MV-4-11 (cell line): ENCODE results near the gene MTPN.

ENCODE experiments used
- DNase-seq: peaks from one replicate; lab custom pipeline; 2025; lab: John Stamatoyannopoulos, UW

The MTPN gene

GRCh38 chr7:135981958-135982646, 4.9 kb upstream of the MTPN start:
- no peak for DNase-seq

GRCh38 chr7:135980665-135981180, 3.6 kb upstream of the MTPN start:
- peak; percentile 96 for DNase-seq

- DNase-seq = no peak
These were observed 2.9 kb upstream of the MTPN start for GRCh38 chr7:135980012-135980551.

GRCh38 chr7:135979471-135980011, 2.4 kb upstream of the MTPN start:
- DNase-seq = no peak

- DNase-seq = no peak
These were observed 1.5 kb upstream of the MTPN start for GRCh38 chr7:135978624-135979023.

- no peak for DNase-seq
These were observed 545 bp upstream of the MTPN start for GRCh38 chr7:135977742-135978066.

DNA sequence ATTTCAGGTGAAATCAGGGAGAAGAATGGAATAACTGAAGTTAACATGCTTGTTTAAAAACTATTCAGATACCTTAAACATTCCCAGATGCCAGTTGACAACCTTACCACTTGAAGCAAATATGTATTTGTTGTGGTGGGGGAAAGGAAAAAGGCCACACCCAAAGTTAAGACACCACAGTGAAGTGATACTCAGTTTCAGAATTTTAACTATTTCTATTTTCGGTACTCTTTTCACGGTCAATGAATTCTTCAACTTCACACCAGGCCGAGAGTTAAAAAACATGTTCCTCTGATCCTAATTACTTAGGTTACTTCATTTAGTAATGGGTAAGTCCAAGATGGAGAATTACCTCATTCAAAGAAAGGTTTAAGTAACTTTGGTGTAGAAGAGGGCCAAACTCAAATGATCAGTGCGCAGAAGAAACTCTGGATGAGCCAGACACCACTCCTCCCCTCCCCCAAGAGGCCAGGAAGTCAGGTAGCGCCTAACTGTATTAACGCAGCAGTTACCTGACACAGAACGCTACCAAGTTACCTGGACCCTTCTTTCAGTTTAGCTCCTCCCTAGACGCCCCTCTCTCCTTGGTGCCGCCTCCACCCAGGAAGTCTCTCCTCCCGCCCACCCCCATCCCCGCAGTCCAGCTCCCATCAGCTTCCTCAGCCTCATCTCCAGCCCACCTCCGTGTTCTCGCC, 700 bp downstream of the MTPN start:
- no peak for DNase-seq

GRCh38 chr7:135975166-135975565, 2.0 kb downstream of the MTPN start:
- no peak for DNase-seq

DNA sequence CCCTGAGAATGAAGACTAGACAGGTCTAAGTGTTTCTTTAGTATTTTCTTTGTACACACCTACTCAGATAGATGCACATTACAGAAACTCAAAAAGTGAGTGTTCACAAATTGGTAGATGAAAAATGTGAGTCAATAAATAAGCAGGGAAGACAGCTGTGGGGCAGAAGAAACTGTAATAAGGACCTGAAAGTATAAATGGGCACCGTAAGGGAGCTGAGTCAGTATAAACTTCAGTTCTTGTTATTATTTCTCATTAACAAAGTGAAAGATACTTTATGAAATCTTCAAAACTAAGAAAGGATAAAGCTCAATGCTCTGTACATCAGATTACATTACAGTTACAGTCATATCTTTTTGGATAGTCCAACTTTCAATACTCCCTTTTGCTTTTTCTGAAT, 2.5 kb downstream of the MTPN start:
- DNase-seq = peak; percentile 23

DNA sequence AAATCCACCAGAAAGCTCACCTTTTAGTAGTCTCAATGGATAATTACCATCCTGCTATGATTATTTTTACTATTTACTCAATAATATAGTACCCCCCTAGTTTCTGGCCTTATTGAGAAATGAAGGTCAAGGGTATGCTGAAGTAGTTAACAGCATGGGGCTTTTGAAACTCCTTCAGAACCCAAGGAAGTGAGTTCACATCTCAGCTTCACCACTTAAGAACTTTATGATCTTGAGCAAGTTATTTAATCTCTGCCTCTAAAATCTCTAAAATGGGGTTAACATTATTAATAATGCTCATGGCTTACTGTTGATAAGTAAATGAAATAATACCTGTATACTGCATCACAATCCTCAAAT, 5.8 kb downstream of the MTPN start:
- peak; percentile 58 for DNase-seq

DNA sequence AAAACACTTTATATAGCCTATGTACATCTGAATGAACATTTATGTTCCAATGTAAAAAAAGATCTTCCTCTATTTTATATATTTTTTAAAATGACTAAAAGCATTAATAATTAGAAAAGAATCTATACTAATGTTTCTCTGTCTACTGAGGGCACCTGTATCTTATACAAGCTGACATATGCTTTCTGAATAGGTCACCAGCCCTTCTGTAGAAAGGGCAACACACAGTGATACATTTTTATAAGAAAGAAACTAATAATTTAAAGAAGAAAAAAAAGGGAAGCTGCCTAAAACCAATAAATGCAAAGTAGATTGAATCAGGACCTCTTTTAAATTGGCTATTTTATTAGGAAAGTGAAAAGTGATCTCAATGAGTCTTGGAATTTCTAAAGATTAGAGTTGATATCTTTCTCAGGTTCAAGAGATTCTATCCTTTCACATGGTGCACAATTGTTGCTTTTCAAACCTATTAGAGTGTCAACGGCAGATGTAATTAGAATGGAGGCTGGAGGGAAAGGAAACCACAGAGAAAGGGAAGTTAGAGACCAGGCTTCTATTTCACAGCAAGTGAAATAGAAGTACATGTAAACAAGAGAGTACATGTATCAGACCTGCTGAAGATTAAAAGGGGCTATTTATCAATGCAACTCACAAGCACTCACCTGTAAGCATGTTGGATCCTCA, 6.3 kb downstream of the MTPN start:
- DNase-seq = peak; percentile 82

GRCh38 chr7:135970045-135970444, 7.1 kb downstream of the MTPN start:
- DNase-seq = no peak

DNA sequence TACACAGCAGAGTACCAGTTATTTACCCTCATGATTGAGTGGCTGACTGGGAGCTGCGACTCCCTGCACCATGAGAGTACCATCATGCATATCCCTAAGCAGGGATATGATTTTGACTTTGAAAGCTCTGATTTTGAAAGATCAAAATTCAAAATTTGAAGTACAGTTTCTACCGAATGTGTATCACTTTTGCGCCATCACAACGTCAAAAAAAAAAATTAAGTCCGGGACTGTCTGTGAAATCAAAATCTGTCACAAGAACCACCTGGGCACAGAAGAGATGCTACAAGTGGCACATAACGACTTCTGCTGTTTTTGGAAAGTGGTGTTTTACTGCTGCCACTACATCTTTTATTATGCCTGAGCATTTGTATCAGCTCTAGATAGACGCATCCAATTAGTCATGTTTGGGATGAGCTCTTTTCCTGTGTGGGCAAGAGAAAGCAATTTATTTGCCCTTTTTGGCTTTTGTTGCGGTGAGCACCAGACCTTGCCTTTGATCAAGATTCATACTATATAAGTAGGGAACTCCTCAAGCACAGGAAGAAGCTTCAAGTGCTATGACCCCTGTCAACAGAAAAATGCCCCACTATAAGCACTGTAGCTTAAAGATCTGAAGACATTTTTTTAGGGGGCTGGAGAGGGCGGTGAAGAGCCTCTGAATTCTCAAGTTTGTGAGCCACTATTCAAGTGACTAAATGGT, 10.7 kb downstream of the MTPN start:
- DNase-seq = peak; percentile 27

DNA sequence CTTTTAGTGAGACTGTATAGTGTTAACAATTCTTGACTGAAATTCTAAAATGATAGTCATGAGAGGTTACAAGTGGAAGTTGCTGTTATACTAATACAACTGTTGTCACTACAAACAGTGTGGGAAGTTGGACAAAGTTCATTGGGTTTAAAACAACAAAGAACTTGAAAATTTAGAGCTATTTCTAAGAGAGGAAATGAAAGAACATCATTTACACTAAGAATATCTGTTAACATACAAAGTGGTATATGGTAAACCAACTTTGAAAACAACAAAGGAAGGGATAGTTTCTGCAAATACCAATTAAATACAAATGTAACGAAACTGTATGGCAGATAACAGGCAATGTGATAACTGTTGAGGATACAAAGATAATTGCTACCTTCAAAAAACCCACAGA, 11.6 kb downstream of the MTPN start:
- DNase-seq = peak; percentile 16

DNA sequence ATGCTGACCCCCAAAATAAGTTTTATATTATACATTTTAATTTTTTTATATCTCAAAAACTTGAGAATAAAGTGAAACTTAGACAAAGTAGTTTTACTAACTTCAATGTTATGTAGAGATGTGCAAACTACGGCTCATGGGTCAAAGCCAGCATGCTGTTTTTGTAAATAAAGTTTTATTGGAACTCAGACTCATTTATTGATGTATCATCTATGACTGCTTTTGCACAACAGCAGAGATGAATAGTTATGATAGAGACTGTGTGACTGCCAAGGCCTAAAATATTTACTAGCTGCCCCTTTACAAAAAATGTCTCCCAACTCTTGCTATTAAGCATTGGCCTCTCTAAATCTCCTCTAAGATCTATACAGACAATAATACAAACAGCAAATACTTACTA, 12.4 kb downstream of the MTPN start:
- no peak for DNase-seq

GRCh38 chr7:135964274-135964673, 12.9 kb downstream of the MTPN start:
- DNase-seq = no peak

DNA sequence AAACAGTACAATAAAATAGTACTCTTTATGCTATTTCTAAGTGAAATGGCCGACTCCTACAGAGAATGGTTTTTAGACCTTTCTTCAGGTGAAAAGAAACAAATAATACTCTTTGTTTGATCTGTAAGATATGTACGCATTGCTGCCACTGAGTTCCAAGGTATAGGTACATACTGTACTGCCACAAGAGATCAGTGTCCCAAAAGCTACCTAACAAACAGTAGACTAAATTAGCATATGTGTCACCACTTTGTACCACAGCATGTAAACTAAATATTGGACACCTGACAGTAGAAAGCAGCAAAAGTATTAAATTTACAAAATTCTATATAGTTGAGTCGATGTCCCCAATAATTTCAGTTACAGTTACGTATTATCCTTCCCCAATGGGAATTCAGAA, 14.4 kb downstream of the MTPN start:
- no peak for DNase-seq

GRCh38 chr7:135960709-135961451, 16.3 kb downstream of the MTPN start:
- DNase-seq = no peak

DNA sequence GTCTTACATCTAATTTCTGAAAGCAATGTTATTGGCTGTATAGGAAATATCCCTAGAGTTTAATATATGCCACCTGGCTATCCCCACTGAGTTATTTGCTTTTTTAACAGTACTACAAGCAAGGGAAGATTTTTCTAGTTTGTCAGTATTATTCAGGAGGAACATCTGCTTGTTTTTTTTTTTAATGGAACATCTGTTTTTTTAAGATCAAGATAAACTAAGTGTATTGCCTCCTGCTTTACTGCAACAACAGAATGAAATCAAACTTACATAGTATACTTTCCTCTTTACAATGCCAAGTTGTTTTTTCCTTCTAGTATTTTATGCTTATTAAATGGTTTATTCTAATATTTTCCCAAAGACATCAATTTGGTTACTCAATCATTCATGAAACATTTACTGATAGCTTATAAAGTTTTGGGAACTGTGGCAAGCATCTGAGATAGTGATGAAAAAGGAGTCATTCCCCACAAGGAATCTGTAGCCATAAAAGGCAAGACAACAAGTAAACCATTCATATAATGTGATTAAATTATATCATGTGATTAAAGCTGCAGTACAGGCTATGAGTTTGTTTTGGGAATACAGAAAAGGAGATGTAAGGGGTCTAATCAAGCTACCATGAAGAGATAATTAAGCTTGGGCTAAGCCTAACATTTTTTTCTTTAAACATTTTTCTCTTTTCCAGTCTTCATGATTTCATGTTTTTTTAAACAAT, 17.4 kb downstream of the MTPN start:
- DNase-seq = no peak

DNA sequence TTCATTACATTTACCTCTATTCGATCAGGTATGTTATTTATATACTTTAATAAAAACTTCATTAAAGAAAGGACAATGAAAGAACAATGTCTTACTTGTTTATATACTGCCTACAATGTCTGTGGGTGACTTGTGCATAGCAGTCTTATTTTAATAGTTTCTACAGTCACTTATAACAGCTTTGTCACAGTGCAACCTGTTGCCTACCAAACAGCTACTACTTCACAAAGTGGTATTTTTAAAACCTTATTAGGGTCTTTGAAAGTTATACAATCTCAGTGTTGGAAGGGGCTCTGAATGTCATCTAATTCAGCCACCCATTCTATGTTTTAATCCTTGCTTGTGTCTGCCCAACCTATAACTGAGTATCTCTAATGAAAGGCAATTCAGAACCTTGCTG, 19.0 kb downstream of the MTPN start:
- no peak for DNase-seq

DNA sequence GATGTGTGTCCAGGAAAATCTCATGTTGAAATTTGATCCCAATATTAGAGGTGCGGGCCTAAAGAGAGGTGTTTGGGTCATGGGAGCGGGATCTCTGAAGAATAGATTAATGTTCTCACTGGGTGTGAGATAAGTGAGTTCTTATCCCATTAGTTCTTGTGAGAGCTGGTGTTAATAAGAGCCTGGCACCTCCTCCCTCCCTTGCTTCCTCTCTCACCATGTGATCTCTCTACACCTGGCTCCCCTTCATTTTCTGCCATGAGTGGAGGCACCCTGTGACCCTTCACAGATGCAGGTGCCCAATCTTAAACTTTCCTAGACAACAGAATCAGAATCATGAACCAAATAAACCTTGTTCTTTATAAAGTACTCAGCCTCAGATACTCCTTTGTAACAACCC, 19.5 kb downstream of the MTPN start:
- DNase-seq = no peak
